ENCODE data around the gene CD63. TPM values are rescaled to one million over a fixed set of nuclear protein-coding genes. Genes with fewer than 3 reads are reported as not detected.
A peak's percentile ranks its signal among the peaks of the same experiment; 100 is the strongest.

The CD63 gene
- total and polyA plus RNA-seq, 2 of the 13 experiments (the other 11 are each of a cell fraction or from before 2014, with no cell fraction given), result 234 to 277 TPM

DNA sequence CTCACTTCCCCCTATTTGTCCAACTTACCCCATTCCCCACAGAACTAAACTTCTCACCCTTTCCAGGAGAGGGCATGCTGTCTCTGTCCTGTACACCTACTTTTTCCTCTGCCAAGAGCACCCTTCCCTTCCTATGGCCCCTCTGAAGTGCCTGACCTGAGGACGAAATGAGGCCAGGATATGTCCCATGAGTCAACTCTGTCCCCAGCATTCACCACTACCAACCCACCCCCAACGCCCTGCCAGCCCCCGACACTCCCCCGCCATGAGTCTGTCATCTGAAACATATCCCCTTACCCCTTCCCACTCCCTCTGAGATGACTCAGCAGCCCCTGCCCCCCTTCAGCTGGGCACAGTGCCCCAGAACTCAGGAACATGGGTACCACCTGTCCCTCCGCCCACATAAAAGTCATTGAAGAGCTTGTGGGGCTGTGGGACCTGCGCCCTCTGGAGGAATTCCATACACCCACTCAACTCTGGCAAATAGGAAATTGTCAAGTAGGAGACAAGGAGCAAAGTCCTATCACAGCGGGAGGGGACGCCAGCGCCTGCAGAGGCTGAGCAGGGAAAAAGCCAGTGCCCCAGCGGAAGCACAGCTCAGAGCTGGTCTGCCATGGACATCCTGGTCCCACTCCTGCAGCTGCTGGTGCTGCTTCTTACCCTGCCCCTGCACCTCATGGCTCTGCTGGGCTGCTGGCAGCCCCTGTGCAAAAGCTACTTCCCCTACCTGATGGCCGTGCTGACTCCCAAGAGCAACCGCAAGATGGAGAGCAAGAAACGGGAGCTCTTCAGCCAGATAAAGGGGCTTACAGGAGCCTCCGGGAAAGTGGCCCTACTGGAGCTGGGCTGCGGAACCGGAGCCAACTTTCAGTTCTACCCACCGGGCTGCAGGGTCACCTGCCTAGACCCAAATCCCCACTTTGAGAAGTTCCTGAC is 47.4 kb downstream of the CD63 start (continued):
- TF ChIP-seq, protein P1, sequence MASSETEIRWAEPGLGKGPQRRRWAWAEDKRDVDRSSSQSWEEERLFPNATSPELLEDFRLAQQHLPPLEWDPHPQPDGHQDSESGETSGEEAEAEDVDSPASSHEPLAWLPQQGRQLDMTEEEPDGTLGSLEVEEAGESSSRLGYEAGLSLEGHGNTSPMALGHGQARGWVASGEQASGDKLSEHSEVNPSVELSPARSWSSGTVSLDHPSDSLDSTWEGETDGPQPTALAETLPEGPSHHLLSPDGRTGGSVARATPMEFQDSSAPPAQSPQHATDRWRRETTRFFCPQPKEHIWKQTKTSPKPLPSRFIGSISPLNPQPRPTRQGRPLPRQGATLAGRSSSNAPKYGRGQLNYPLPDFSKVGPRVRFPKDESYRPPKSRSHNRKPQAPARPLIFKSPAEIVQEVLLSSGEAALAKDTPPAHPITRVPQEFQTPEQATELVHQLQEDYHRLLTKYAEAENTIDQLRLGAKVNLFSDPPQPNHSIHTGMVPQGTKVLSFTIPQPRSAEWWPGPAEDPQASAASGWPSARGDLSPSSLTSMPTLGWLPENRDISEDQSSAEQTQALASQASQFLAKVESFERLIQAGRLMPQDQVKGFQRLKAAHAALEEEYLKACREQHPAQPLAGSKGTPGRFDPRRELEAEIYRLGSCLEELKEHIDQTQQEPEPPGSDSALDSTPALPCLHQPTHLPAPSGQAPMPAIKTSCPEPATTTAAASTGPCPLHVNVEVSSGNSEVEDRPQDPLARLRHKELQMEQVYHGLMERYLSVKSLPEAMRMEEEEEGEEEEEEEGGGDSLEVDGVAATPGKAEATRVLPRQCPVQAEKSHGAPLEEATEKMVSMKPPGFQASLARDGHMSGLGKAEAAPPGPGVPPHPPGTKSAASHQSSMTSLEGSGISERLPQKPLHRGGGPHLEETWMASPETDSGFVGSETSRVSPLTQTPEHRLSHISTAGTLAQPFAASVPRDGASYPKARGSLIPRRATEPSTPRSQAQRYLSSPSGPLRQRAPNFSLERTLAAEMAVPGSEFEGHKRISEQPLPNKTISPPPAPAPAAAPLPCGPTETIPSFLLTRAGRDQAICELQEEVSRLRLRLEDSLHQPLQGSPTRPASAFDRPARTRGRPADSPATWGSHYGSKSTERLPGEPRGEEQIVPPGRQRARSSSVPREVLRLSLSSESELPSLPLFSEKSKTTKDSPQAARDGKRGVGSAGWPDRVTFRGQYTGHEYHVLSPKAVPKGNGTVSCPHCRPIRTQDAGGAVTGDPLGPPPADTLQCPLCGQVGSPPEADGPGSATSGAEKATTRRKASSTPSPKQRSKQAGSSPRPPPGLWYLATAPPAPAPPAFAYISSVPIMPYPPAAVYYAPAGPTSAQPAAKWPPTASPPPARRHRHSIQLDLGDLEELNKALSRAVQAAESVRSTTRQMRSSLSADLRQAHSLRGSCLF (CRISPR knock-in tag; IDR thresholded peaks at IDR 0.05; ENCODE audit: borderline replicate concordance), result no peak
- TF ChIP-seq ZNF605 (CRISPR knock-in tag; IDR thresholded peaks at IDR 0.05) (peak; percentile 93), NCOA5 (CRISPR knock-in tag; IDR thresholded peaks at IDR 0.05) (no peak), ZNF468 (CRISPR knock-in tag; IDR thresholded peaks at IDR 0.05) (no peak), RELA (CRISPR knock-in tag; IDR thresholded peaks at IDR 0.05) (no peak), SETDB1 (CRISPR knock-in tag; IDR thresholded peaks at IDR 0.05; ENCODE audit: borderline replicate concordance) (no peak), CTCF (CRISPR knock-in tag; IDR thresholded peaks at IDR 0.05) (peak; percentile 91), PRPF4 (IDR thresholded peaks at IDR 0.05; ENCODE audit: low read depth, low read length, poor library complexity, severe bottlenecking) (no peak), BRCA1 (CRISPR knock-in tag; IDR thresholded peaks at IDR 0.05) (no peak; the same call in 1 of the 2 replicates), ZUFSP (CRISPR knock-in tag; IDR thresholded peaks at IDR 0.05; ENCODE audit: borderline replicate concordance) (no peak), RBFOX2 (IDR thresholded peaks at IDR 0.05; ENCODE audit: low read depth, low read length) (peak; percentile 54; the same call in 1 of the 2 replicates), PCBP2 (optimal IDR thresholded peaks at IDR 0.05; ENCODE audit: low read depth, low read length, poor library complexity, severe bottlenecking) (no peak)
- TF ChIP-seq, protein P2, sequence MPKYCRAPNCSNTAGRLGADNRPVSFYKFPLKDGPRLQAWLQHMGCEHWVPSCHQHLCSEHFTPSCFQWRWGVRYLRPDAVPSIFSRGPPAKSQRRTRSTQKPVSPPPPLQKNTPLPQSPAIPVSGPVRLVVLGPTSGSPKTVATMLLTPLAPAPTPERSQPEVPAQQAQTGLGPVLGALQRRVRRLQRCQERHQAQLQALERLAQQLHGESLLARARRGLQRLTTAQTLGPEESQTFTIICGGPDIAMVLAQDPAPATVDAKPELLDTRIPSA (CRISPR knock-in tag; IDR thresholded peaks at IDR 0.05; ENCODE audit: borderline replicate concordance), result no peak
- TF ChIP-seq, protein P3, sequence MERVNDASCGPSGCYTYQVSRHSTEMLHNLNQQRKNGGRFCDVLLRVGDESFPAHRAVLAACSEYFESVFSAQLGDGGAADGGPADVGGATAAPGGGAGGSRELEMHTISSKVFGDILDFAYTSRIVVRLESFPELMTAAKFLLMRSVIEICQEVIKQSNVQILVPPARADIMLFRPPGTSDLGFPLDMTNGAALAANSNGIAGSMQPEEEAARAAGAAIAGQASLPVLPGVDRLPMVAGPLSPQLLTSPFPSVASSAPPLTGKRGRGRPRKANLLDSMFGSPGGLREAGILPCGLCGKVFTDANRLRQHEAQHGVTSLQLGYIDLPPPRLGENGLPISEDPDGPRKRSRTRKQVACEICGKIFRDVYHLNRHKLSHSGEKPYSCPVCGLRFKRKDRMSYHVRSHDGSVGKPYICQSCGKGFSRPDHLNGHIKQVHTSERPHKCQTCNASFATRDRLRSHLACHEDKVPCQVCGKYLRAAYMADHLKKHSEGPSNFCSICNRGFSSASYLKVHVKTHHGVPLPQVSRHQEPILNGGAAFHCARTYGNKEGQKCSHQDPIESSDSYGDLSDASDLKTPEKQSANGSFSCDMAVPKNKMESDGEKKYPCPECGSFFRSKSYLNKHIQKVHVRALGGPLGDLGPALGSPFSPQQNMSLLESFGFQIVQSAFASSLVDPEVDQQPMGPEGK (CRISPR knock-in tag; IDR thresholded peaks at IDR 0.05), result peak; percentile 97
- TF ChIP-seq, protein P4, sequence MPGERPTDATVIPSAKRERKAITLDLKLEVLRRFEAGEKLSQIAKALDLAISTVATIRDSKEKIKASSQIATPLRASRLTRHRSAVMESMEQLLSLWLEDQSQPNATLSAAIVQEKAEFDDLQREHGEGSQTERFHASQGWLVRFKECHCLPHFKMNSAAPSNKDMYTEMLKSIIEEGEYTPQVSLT (CRISPR knock-in tag; IDR thresholded peaks at IDR 0.05; ENCODE audit: borderline replicate concordance, low read depth), result no peak

Data from HepG2 (cell line).